DOHH2 (cell line): ENCODE measurements around the gene NR3C2.

Experiments
- EZH2phosphoT487 ChIP-seq: fragments of 200-600 bp; sonication (generic); IDR thresholded peaks from 2 replicates; pipeline ENCODE4 v1.6.1; 2017; ENCODE audit warnings: borderline replicate concordance, mild to moderate bottlenecking, antibody characterized with exemption, low read length, moderate library complexity, mixed read lengths
- TF ChIP-seq, protein P1 (sequence below): fragments of 200-600 bp; sonication (generic); IDR thresholded peaks from one replicate; pipeline ENCODE4 v1.5.1; 2014; ENCODE audit warnings: antibody characterized with exemption, mild to moderate bottlenecking, low read depth, low read length; ENCODE audit not compliant: poor library complexity, severe bottlenecking

DNA sequence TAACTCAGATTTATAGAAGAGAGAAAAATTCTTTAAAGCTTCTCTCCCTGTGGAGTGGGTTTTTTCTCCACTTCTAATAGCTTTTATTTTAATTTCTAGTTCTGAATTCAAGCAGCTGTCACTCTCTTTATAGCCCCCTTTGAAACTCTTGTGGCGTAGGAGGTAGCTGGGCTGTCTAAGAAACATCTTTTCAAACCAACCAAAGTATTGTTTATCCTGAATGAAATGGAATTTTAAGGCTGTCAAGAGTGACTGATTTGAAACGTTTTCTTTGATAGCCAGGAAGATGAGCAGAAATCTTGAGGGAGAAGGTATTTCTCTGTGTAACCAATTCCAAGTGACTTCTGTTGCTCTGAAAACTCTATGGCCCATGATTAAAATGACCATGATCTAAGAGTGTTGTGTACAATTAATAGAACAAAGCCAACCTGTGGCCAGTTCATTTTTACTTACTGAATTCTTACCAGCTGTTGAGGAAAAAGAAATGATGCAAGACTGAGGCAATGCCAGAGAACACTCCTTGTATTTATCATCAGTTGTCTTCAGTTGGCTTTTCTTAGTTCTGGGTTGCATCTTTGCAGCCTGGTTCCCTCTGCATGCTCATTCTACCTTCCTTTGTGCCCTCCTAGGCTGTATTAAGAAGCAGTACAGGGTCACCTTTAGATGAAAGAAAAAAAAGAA lies 411.9 kb downstream of the NR3C2 start:
- TF ChIP-seq, protein P1, sequence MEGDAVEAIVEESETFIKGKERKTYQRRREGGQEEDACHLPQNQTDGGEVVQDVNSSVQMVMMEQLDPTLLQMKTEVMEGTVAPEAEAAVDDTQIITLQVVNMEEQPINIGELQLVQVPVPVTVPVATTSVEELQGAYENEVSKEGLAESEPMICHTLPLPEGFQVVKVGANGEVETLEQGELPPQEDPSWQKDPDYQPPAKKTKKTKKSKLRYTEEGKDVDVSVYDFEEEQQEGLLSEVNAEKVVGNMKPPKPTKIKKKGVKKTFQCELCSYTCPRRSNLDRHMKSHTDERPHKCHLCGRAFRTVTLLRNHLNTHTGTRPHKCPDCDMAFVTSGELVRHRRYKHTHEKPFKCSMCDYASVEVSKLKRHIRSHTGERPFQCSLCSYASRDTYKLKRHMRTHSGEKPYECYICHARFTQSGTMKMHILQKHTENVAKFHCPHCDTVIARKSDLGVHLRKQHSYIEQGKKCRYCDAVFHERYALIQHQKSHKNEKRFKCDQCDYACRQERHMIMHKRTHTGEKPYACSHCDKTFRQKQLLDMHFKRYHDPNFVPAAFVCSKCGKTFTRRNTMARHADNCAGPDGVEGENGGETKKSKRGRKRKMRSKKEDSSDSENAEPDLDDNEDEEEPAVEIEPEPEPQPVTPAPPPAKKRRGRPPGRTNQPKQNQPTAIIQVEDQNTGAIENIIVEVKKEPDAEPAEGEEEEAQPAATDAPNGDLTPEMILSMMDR = no peak
- no peak for TF ChIP-seq EZH2phosphoT487
